GM11168 (cell line): ENCODE measurements around the gene GGACT.

Experiments used
- in situ Hi-C: fragments of 300-500 bp; cut with MboI; formaldehyde crosslinking; loops from one replicate; pipeline ENCODE4 v1.12.0; 2022; ENCODE audit warnings: low sequenced_read_pairs; ENCODE audit not compliant: unreplicated experiment

Gene GGACT

GRCh38 chr13:100534147-100534843 lies 54.3 kb downstream of the GGACT start:
- in situ Hi-C loops, result loop anchor here (25.0 kb wide), 2 partner anchors 622 to 872 kb away; no protein-coding TSS in a partner anchor

GRCh38 chr13:100533588-100534041 lies 55.0 kb downstream of the GGACT start:
- in situ Hi-C loops, result loop anchor here (25.0 kb wide), 2 partner anchors 621 to 871 kb away; no protein-coding TSS in a partner anchor

GRCh38 chr13:100532836-100533435 lies 55.7 kb downstream of the GGACT start:
- in situ Hi-C loops, result loop anchor here (25.0 kb wide), 2 partner anchors 621 to 871 kb away; no protein-coding TSS in a partner anchor

- in situ Hi-C loops, result loop anchor here (25.0 kb wide), 2 partner anchors 620 to 870 kb away; no protein-coding TSS in a partner anchor
Observed at GRCh38 chr13:100532090-100532766, 56.4 kb downstream of the GGACT start.

- in situ Hi-C loops, result loop anchor here (25.0 kb wide), 2 partner anchors 618 to 868 kb away; no protein-coding TSS in a partner anchor
Observed at GRCh38 chr13:100530671-100531213, 57.8 kb downstream of the GGACT start.

GRCh38 chr13:100529666-100530377 lies 58.8 kb downstream of the GGACT start:
- in situ Hi-C loops, result loop anchor here (25.0 kb wide), 2 partner anchors 618 to 868 kb away; no protein-coding TSS in a partner anchor

GRCh38 chr13:100528820-100529219 lies 59.8 kb downstream of the GGACT start:
- in situ Hi-C loops, result loop anchor here (25.0 kb wide), 2 partner anchors 617 to 867 kb away; no protein-coding TSS in a partner anchor

- in situ Hi-C loops, result loop anchor here (25.0 kb wide), 2 partner anchors 616 to 866 kb away; no protein-coding TSS in a partner anchor
Observed at GRCh38 chr13:100528353-100528752, 60.2 kb downstream of the GGACT start.

GRCh38 chr13:100527644-100528043 lies 60.9 kb downstream of the GGACT start:
- in situ Hi-C loops, result loop anchor here (25.0 kb wide), 2 partner anchors 615 to 865 kb away; no protein-coding TSS in a partner anchor

GRCh38 chr13:100526318-100527000 lies 62.1 kb downstream of the GGACT start:
- in situ Hi-C loops, result loop anchor here (25.0 kb wide), 2 partner anchors 614 to 864 kb away; no protein-coding TSS in a partner anchor

GRCh38 chr13:100525453-100526317 lies 62.9 kb downstream of the GGACT start:
- in situ Hi-C loops, result loop anchor here (25.0 kb wide), 2 partner anchors 613 to 863 kb away; no protein-coding TSS in a partner anchor

- in situ Hi-C loops, result loop anchor here (25.0 kb wide), 2 partner anchors 612 to 862 kb away; no protein-coding TSS in a partner anchor
Observed at GRCh38 chr13:100524688-100525087, 63.9 kb downstream of the GGACT start.

GRCh38 chr13:100523981-100524386 lies 64.6 kb downstream of the GGACT start:
- in situ Hi-C loops, result no loop called here

- in situ Hi-C loops, result no loop called here
Observed at GRCh38 chr13:100523411-100523810, 65.2 kb downstream of the GGACT start.

- in situ Hi-C loops, result no loop called here
Observed at GRCh38 chr13:100522618-100523309, 65.8 kb downstream of the GGACT start.

GRCh38 chr13:100521851-100522617 lies 66.6 kb downstream of the GGACT start:
- in situ Hi-C loops, result no loop called here
